GM23338 (cell line): ENCODE results near the gene NINJ2. TPM values are rescaled to one million over a fixed set of nuclear protein-coding genes. Genes with fewer than 3 reads are reported as not detected.

Experiments used
- ATAC-seq: fragments of 200-7000 bp; cut with Tn5 transposase; 3 replicates; pipeline ENCODE4 v1.9.1; 2020
- DNase-seq: peaks from one replicate; pipeline ENCODE4 v3.0.0-alpha.2; 2015; ENCODE audit warnings: low spot score
- H2AFZ ChIP-seq: fragments of 200-600 bp; sonication (generic); 2 replicates; pipeline ENCODE4 v1.8.0; 2016; ENCODE audit warnings: antibody characterized with exemption, mild to moderate bottlenecking, moderate library complexity
- H3F3A ChIP-seq: fragments of 200-600 bp; sonication (generic); replicated peaks from 2 replicates; pipeline ENCODE4 v1.8.0; 2017; ENCODE audit warnings: antibody characterized with exemption, mixed run types, low read depth
- H3K27ac ChIP-seq: fragments of 200-600 bp; sonication (generic); 2 replicates; pipeline ENCODE4 v1.6.1; 2016; ENCODE audit warnings: low read depth
- H3K27me3 ChIP-seq: fragments of 200-600 bp; sonication (generic); 2 replicates; pipeline ENCODE4 v1.8.0; 2016; ENCODE audit warnings: mild to moderate bottlenecking, mixed run types, moderate library complexity; ENCODE audit not compliant: insufficient read depth
- H3K36me3 ChIP-seq: fragments of 200-600 bp; sonication (generic); 2 replicates; pipeline ENCODE4 v1.8.0; 2016; ENCODE audit warnings: mild to moderate bottlenecking; ENCODE audit not compliant: insufficient read depth
- H3K4me1 ChIP-seq: fragments of 200-600 bp; sonication (generic); 2 replicates; pipeline ENCODE4 v1.8.0; 2016; ENCODE audit warnings: mild to moderate bottlenecking, moderate library complexity; ENCODE audit not compliant: insufficient read depth
- H3K4me2 ChIP-seq: fragments of 200-600 bp; sonication (generic); 2 replicates; pipeline ENCODE4 v1.7.1; 2017; ENCODE audit warnings: mixed run types
- H3K4me3 ChIP-seq: fragments of 200-600 bp; sonication (generic); 2 replicates; pipeline ENCODE4 v1.6.1; 2016; ENCODE audit warnings: mixed run types
- H3K79me2 ChIP-seq: fragments of 200-600 bp; sonication (generic); replicated peaks from 2 replicates; pipeline ENCODE4 v1.8.0; 2017; ENCODE audit warnings: mild to moderate bottlenecking; ENCODE audit not compliant: insufficient read depth
- H3K9me2 ChIP-seq: fragments of 200-600 bp; sonication (generic); 2 replicates; pipeline ENCODE4 v1.8.0; 2017; ENCODE audit not compliant: insufficient read depth
- H4K20me1 ChIP-seq: fragments of 200-600 bp; sonication (generic); replicated peaks from 2 replicates; pipeline ENCODE4 v1.8.0; 2017; ENCODE audit warnings: mild to moderate bottlenecking; ENCODE audit not compliant: insufficient read depth
- H3K27ac Mint-ChIP-seq: 2 replicates; pipeline ENCODE4 v1.8.0; 2020; ENCODE audit warnings: inconsistent platforms, mild to moderate bottlenecking, moderate library complexity, mixed read lengths
- H3K27me3 Mint-ChIP-seq: 3 replicates; pipeline ENCODE4 v1.8.0; 2022; ENCODE audit warnings: low read depth, mild to moderate bottlenecking, moderate library complexity, mixed read lengths, inconsistent platforms; ENCODE audit not compliant: insufficient read depth, poor library complexity
- H3K36me3 Mint-ChIP-seq: 3 replicates; pipeline ENCODE4 v1.8.0; 2021; ENCODE audit warnings: low read depth, mild to moderate bottlenecking, inconsistent platforms, moderate library complexity, mixed read lengths
- H3K4me1 Mint-ChIP-seq: 3 replicates; pipeline ENCODE4 v1.8.0; 2020; ENCODE audit warnings: mild to moderate bottlenecking, inconsistent platforms, mixed read lengths
- H3K4me3 Mint-ChIP-seq: 3 replicates; pipeline ENCODE4 v1.8.0; 2021; ENCODE audit warnings: moderate library complexity, mild to moderate bottlenecking, inconsistent platforms, mixed read lengths
- H3K9me3 Mint-ChIP-seq: 3 replicates; pipeline ENCODE4 v1.8.0; 2020; ENCODE audit warnings: moderate library complexity, mild to moderate bottlenecking, inconsistent platforms, mixed read lengths
- CREB1 ChIP-seq: fragments of 250-450 bp; sonication (Bioruptor Pico); IDR thresholded peaks from 2 replicates; pipeline ENCODE4 v1.5.0; 2020; ENCODE audit warnings: low read depth, mild to moderate bottlenecking, moderate library complexity
- EZH2 ChIP-seq: fragments of 200-600 bp; sonication (generic); IDR thresholded peaks from one replicate; pipeline ENCODE4 v1.8.0; 2017; ENCODE audit warnings: antibody characterized with exemption, mild to moderate bottlenecking, low read depth; ENCODE audit not compliant: unreplicated experiment
- EZH2phosphoT487 ChIP-seq: fragments of 200-600 bp; sonication (generic); IDR thresholded peaks from one replicate; pipeline ENCODE4 v1.8.1; 2018; ENCODE audit warnings: antibody characterized with exemption; ENCODE audit not compliant: unreplicated experiment
- JUNB ChIP-seq: IDR thresholded peaks from one replicate; pipeline ENCODE4 v1.6.1; 2016; ENCODE audit warnings: antibody characterized with exemption; ENCODE audit not compliant: unreplicated experiment
- NANOG ChIP-seq: IDR thresholded peaks from 2 replicates; pipeline ENCODE4 v1.6.1; 2016; ENCODE audit warnings: antibody characterized with exemption, borderline replicate concordance
- POLR2AphosphoS5 ChIP-seq: IDR thresholded peaks from 2 replicates; pipeline ENCODE4 v1.6.1; 2016; ENCODE audit warnings: antibody characterized with exemption, low read depth
- STAT1 ChIP-seq: IDR thresholded peaks from one replicate; pipeline ENCODE4 v1.6.1; 2016; ENCODE audit warnings: antibody characterized with exemption; ENCODE audit not compliant: unreplicated experiment
- ZNF114 ChIP-seq: fragments of 250-450 bp; sonication (Bioruptor Pico); IDR thresholded peaks from 2 replicates; pipeline ENCODE4 v1.5.0; 2020; ENCODE audit warnings: mild to moderate bottlenecking, moderate library complexity
- ZNF331 ChIP-seq: fragments of 250-450 bp; sonication (Bioruptor Pico); IDR thresholded peaks from 2 replicates; pipeline ENCODE4 v1.5.0; 2020; ENCODE audit warnings: low read depth, mild to moderate bottlenecking, moderate library complexity
- polyA plus RNA-seq: library from polyadenylated mRNA; unstranded; fragments of >200 nt; fragmentation: Nextera tagmentation; extraction: Ambion mirVana; gene quantifications from 2 replicates; pipeline ENCODE4 v1.2.1, GENCODE V29; 2016
- total RNA-seq: library from RNA; depleted of rRNA; stranded (reverse); fragments of >200 nt; shearing (Covaris generic); gene quantifications from 2 replicates; pipeline ENCODE4 v1.2.3, GENCODE V29; 2014
- TF ChIP-seq, protein P1 (sequence below): fragments of 250-450 bp; sonication (Bioruptor Pico); IDR thresholded peaks from 2 replicates; pipeline ENCODE4 v1.5.0; 2020; ENCODE audit warnings: mild to moderate bottlenecking, moderate library complexity
- TF ChIP-seq, protein P2 (sequence below): IDR thresholded peaks from one replicate; pipeline ENCODE4 v1.6.1; 2018; ENCODE audit warnings: antibody characterized with exemption; ENCODE audit not compliant: unreplicated experiment
- TF ChIP-seq, protein P3 (sequence below), 2 experiments: fragments of 200-600 bp in 1 of 2; sonication (generic) in 1 of 2; conservative IDR thresholded peaks; 2 replicates each; pipeline versions ENCODE4 v1.5.1 to v1.6.1; 2016 to 2017; ENCODE audit warnings: antibody characterized with exemption in 2 of 2, low read depth in 2 of 2, mild to moderate bottlenecking in 2 of 2, moderate library complexity in 1 of 2
- TF ChIP-seq, protein P4 (sequence below): IDR thresholded peaks from 2 replicates; pipeline ENCODE4 v1.6.1; 2016; ENCODE audit warnings: antibody characterized with exemption

NINJ2 gene
- total and polyA plus RNA-seq, 2 experiments from 2014 or later, result 0.94 to 2.6 TPM

DNA sequence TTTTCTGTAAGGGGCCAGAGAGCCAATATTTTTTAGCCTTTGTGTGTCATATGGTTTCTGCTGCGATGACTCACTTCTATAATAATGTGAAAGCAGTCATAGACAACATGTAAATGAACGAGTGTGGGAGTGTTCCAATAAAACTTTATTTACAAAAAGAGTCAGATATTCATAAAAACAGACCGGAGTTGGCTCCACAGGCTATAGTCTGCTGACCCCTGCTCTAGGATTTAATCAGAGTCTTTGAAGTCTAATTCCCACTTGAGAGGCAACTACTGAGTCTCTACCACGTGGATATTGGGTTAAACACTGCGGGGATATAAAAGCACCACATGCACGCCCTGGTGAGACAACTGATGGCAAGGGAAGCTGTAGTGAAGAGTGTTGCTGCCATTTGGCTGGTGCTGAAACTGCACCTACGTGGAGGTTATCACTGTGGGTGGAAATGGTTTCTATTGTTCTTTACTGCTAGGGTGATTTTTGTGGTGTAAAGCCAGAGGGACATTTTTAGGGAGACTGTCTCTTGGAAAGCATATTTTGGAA is 3.6 kb upstream of the NINJ2 start:
- H3K4me3 Mint-ChIP-seq, result no peak overlapping the region
- H3K9me3 Mint-ChIP-seq, result no peaks in the 10 kb centered on the region
- no peaks in the 10 kb centered on the region for H3K36me3 Mint-ChIP-seq
- peak overlapping the region; percentile 91 for H3K27ac Mint-ChIP-seq
- Histone ChIP-seq H3K27ac (no peak overlapping the region), H3K4me2 (no peak overlapping the region), H3K27me3 (no peaks in the 10 kb centered on the region), H3K79me2 (no peaks in the 10 kb centered on the region), H4K20me1 (no peaks in the 10 kb centered on the region), H3K4me1 (peaks cover 16% of the 10 kb centered on the region), H2AFZ (peak overlapping the region; percentile 97), H3K4me3 (no peak overlapping the region), H3F3A (no peaks in the 10 kb centered on the region), H3K36me3 (no peaks in the 10 kb centered on the region), H3K9me2 (no peaks in the 10 kb centered on the region)
- peaks cover 17% of the 10 kb centered on the region for H3K4me1 Mint-ChIP-seq
- TF ChIP-seq CREB1 (CRISPR knock-in tag) (no peak), NANOG (no peak), EZH2phosphoT487 (no peak), ZNF331 (CRISPR knock-in tag) (no peak), POLR2AphosphoS5 (no peak), STAT1 (no peak), JUNB (no peak), EZH2 (no peak), ZNF114 (CRISPR knock-in tag) (no peak)
- TF ChIP-seq, protein P1, sequence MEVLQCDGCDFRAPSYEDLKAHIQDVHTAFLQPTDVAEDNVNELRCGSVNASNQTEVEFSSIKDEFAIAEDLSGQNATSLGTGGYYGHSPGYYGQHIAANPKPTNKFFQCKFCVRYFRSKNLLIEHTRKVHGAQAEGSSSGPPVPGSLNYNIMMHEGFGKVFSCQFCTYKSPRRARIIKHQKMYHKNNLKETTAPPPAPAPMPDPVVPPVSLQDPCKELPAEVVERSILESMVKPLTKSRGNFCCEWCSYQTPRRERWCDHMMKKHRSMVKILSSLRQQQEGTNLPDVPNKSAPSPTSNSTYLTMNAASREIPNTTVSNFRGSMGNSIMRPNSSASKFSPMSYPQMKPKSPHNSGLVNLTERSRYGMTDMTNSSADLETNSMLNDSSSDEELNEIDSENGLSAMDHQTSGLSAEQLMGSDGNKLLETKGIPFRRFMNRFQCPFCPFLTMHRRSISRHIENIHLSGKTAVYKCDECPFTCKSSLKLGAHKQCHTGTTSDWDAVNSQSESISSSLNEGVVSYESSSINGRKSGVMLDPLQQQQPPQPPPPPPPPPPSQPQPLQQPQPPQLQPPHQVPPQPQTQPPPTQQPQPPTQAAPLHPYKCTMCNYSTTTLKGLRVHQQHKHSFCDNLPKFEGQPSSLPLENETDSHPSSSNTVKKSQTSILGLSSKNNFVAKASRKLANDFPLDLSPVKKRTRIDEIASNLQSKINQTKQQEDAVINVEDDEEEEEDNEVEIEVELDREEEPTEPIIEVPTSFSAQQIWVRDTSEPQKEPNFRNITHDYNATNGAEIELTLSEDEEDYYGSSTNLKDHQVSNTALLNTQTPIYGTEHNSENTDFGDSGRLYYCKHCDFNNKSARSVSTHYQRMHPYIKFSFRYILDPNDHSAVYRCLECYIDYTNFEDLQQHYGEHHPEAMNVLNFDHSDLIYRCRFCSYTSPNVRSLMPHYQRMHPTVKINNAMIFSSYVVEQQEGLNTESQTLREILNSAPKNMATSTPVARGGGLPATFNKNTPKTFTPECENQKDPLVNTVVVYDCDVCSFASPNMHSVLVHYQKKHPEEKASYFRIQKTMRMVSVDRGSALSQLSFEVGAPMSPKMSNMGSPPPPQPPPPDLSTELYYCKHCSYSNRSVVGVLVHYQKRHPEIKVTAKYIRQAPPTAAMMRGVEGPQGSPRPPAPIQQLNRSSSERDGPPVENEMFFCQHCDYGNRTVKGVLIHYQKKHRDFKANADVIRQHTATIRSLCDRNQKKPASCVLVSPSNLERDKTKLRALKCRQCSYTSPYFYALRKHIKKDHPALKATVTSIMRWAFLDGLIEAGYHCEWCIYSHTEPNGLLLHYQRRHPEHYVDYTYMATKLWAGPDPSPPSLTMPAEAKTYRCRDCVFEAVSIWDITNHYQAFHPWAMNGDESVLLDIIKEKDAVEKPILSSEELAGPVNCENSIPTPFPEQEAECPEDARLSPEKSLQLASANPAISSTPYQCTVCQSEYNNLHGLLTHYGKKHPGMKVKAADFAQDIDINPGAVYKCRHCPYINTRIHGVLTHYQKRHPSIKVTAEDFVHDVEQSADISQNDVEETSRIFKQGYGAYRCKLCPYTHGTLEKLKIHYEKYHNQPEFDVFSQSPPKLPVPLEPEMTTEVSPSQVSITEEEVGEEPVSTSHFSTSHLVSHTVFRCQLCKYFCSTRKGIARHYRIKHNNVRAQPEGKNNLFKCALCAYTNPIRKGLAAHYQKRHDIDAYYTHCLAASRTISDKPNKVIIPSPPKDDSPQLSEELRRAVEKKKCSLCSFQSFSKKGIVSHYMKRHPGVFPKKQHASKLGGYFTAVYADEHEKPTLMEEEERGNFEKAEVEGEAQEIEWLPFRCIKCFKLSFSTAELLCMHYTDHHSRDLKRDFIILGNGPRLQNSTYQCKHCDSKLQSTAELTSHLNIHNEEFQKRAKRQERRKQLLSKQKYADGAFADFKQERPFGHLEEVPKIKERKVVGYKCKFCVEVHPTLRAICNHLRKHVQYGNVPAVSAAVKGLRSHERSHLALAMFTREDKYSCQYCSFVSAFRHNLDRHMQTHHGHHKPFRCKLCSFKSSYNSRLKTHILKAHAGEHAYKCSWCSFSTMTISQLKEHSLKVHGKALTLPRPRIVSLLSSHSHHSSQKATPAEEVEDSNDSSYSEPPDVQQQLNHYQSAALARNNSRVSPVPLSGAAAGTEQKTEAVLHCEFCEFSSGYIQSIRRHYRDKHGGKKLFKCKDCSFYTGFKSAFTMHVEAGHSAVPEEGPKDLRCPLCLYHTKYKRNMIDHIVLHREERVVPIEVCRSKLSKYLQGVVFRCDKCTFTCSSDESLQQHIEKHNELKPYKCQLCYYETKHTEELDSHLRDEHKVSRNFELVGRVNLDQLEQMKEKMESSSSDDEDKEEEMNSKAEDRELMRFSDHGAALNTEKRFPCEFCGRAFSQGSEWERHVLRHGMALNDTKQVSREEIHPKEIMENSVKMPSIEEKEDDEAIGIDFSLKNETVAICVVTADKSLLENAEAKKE (CRISPR knock-in tag), result no peak
- TF ChIP-seq, protein P2, sequence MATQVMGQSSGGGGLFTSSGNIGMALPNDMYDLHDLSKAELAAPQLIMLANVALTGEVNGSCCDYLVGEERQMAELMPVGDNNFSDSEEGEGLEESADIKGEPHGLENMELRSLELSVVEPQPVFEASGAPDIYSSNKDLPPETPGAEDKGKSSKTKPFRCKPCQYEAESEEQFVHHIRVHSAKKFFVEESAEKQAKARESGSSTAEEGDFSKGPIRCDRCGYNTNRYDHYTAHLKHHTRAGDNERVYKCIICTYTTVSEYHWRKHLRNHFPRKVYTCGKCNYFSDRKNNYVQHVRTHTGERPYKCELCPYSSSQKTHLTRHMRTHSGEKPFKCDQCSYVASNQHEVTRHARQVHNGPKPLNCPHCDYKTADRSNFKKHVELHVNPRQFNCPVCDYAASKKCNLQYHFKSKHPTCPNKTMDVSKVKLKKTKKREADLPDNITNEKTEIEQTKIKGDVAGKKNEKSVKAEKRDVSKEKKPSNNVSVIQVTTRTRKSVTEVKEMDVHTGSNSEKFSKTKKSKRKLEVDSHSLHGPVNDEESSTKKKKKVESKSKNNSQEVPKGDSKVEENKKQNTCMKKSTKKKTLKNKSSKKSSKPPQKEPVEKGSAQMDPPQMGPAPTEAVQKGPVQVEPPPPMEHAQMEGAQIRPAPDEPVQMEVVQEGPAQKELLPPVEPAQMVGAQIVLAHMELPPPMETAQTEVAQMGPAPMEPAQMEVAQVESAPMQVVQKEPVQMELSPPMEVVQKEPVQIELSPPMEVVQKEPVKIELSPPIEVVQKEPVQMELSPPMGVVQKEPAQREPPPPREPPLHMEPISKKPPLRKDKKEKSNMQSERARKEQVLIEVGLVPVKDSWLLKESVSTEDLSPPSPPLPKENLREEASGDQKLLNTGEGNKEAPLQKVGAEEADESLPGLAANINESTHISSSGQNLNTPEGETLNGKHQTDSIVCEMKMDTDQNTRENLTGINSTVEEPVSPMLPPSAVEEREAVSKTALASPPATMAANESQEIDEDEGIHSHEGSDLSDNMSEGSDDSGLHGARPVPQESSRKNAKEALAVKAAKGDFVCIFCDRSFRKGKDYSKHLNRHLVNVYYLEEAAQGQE, result no peak
- TF ChIP-seq, protein P3, sequence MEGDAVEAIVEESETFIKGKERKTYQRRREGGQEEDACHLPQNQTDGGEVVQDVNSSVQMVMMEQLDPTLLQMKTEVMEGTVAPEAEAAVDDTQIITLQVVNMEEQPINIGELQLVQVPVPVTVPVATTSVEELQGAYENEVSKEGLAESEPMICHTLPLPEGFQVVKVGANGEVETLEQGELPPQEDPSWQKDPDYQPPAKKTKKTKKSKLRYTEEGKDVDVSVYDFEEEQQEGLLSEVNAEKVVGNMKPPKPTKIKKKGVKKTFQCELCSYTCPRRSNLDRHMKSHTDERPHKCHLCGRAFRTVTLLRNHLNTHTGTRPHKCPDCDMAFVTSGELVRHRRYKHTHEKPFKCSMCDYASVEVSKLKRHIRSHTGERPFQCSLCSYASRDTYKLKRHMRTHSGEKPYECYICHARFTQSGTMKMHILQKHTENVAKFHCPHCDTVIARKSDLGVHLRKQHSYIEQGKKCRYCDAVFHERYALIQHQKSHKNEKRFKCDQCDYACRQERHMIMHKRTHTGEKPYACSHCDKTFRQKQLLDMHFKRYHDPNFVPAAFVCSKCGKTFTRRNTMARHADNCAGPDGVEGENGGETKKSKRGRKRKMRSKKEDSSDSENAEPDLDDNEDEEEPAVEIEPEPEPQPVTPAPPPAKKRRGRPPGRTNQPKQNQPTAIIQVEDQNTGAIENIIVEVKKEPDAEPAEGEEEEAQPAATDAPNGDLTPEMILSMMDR (conservative IDR thresholded peaks at IDR 0.05; ENCODE audit: low read depth in 2 of 2), result no peak
- TF ChIP-seq, protein P4, sequence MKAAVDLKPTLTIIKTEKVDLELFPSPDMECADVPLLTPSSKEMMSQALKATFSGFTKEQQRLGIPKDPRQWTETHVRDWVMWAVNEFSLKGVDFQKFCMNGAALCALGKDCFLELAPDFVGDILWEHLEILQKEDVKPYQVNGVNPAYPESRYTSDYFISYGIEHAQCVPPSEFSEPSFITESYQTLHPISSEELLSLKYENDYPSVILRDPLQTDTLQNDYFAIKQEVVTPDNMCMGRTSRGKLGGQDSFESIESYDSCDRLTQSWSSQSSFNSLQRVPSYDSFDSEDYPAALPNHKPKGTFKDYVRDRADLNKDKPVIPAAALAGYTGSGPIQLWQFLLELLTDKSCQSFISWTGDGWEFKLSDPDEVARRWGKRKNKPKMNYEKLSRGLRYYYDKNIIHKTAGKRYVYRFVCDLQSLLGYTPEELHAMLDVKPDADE, result no peak
- peaks cover 15% of the 10 kb centered on the region for H3K27me3 Mint-ChIP-seq
- DNase-seq (no peak), ATAC-seq (peak; percentile 16; the same call in 1 of the 3 replicates)
